GM23248 (cell line): Measurements from ENCODE around the gene STK24.

Source experiments
- EZH2 ChIP-seq: fragments of 200-600 bp; sonication (generic); IDR thresholded peaks from 2 replicates; pipeline ENCODE4 v1.6.1; 2018; ENCODE audit warnings: antibody characterized with exemption, mild to moderate bottlenecking; ENCODE audit not compliant: insufficient read depth, poor library complexity, severe bottlenecking
- EZH2phosphoT487 ChIP-seq: fragments of 200-600 bp; sonication (generic); IDR thresholded peaks from 2 replicates; pipeline ENCODE4 v1.6.1; 2018; ENCODE audit warnings: antibody characterized with exemption, moderate library complexity, mild to moderate bottlenecking, low read depth; ENCODE audit not compliant: insufficient read depth

- TF ChIP-seq EZH2phosphoT487 (no peak), EZH2 (no peak)
Measured at GRCh38 chr13:98461486-98462240, 115.2 kb downstream of the STK24 start.
